ENCODE results near the gene ZNF148.

DNA sequence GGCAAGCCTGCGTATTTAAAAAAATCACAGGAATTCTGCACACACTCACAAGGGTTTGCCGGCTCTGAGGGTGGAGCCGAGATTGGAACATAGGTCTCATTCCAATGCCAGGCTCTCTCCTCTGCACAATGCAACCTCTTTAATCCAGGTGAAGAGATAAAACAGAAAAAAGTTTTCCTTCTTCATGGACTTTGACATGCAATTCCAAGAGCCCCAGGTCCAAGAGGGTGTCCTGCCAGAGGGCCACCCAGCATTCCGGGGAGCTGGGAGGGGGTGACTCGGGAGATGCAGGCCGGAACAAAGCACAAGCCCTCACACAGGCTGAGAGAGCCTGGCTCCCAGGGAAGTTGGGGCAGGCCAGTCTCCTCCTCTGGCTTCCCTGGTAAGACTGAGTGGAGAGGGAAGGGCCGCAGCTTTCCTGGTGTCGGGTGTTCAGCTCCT, 155.8 kb downstream of the ZNF148 start:
- TF ChIP-seq, protein P1, sequence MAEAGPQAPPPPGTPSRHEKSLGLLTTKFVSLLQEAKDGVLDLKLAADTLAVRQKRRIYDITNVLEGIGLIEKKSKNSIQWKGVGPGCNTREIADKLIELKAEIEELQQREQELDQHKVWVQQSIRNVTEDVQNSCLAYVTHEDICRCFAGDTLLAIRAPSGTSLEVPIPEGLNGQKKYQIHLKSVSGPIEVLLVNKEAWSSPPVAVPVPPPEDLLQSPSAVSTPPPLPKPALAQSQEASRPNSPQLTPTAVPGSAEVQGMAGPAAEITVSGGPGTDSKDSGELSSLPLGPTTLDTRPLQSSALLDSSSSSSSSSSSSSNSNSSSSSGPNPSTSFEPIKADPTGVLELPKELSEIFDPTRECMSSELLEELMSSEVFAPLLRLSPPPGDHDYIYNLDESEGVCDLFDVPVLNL (CRISPR knock-in tag; IDR thresholded peaks at IDR 0.05; ENCODE audit: borderline replicate concordance, low read depth): no peak
- TF ChIP-seq, protein P2, sequence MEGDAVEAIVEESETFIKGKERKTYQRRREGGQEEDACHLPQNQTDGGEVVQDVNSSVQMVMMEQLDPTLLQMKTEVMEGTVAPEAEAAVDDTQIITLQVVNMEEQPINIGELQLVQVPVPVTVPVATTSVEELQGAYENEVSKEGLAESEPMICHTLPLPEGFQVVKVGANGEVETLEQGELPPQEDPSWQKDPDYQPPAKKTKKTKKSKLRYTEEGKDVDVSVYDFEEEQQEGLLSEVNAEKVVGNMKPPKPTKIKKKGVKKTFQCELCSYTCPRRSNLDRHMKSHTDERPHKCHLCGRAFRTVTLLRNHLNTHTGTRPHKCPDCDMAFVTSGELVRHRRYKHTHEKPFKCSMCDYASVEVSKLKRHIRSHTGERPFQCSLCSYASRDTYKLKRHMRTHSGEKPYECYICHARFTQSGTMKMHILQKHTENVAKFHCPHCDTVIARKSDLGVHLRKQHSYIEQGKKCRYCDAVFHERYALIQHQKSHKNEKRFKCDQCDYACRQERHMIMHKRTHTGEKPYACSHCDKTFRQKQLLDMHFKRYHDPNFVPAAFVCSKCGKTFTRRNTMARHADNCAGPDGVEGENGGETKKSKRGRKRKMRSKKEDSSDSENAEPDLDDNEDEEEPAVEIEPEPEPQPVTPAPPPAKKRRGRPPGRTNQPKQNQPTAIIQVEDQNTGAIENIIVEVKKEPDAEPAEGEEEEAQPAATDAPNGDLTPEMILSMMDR (IDR thresholded peaks at IDR 0.05): no peak
- TF ChIP-seq NFYB (CRISPR knock-in tag; conservative IDR thresholded peaks at IDR 0.05; ENCODE audit: low read depth): no peak
- TF ChIP-seq SOX15 (CRISPR knock-in tag; IDR thresholded peaks at IDR 0.05): no peak
- TF ChIP-seq, protein P3, sequence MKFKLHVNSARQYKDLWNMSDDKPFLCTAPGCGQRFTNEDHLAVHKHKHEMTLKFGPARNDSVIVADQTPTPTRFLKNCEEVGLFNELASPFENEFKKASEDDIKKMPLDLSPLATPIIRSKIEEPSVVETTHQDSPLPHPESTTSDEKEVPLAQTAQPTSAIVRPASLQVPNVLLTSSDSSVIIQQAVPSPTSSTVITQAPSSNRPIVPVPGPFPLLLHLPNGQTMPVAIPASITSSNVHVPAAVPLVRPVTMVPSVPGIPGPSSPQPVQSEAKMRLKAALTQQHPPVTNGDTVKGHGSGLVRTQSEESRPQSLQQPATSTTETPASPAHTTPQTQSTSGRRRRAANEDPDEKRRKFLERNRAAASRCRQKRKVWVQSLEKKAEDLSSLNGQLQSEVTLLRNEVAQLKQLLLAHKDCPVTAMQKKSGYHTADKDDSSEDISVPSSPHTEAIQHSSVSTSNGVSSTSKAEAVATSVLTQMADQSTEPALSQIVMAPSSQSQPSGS (CRISPR knock-in tag; IDR thresholded peaks at IDR 0.05; ENCODE audit: borderline replicate concordance, low read depth): no peak
- TF ChIP-seq FOXK1 (CRISPR knock-in tag; IDR thresholded peaks at IDR 0.05): no peak
- TF ChIP-seq, protein P4, sequence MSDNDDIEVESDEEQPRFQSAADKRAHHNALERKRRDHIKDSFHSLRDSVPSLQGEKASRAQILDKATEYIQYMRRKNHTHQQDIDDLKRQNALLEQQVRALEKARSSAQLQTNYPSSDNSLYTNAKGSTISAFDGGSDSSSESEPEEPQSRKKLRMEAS (CRISPR knock-in tag; IDR thresholded peaks at IDR 0.05): no peak
